GM18909 (cell line): ENCODE data around the gene LDLRAD1.
"Not testable (repeated sequence)": the region's sequence is repeated elsewhere in the genome, so short reads cannot be mapped to it uniquely, and the experiment has no call there.

ENCODE experiments used
- ATAC-seq: cut with Tn5 transposase; IDR thresholded peaks from one replicate; pipeline ENCODE4 v1.9.1; 2021; ENCODE audit warnings: mild to moderate bottlenecking; ENCODE audit not compliant: unreplicated experiment, poor library complexity

The LDLRAD1 gene

GRCh38 chr1:53995683-53996082 is 22.3 kb downstream of the LDLRAD1 start:
- ATAC-seq, result no peak

- ATAC-seq, result not testable (repeated sequence)
Observed at GRCh38 chr1:53994516-53994915, 23.5 kb downstream of the LDLRAD1 start.

DNA sequence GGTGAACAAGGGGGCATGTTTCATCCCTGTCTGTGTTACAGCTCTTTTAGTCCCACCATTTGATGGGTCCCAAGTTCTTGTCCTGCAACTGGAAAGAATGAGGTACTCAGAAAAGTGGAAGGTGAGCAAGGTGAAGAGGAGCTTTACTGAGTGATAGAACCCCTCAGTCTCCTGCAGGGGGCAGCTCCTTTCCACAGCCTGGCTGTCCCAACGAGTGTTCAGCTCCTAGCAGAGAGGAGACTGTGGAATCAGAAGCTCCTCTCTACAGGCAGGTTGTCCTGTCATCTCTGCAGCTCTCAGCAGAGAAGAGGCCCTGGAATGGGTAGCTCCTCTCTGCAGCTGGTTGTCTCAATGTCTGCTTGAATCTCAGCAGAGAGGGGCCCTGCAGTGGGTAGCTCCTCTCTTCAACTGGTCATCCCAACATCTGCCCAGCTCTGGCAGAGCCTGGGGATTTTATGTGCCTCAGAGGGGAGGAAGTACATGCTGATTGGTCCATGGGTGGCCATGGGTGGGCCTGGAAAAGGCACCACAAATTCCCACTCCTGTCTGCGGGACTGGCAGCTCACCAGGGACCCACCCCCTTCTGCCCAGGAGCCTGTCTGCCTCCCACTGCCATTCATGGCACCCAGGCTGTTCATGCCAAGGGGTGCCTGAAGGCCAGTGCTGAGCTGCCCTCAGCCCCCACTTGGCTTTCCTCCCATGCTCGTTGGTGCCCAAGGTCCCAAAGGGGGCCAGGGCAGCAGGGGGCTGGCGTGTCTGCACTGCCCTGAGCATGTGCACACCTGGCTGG is 25.7 kb downstream of the LDLRAD1 start:
- ATAC-seq, result no peak

DNA sequence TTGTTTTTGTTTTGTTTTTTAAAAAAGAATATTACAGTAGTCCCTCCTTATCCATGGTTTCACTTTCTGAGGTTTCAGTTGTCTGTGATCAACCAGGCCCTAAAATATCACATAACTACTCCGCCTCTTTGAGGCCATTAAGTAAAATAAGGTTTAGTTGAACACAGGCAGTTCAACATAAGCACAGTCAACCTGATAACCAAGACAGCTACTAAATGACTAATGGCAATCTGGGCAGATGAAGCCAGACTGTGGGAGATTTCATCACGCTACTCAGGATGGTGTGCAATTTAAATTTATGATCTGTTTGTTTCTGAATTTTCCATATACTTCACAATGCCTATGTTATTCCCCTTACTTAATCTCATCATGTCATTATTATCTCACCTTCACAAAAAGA is 30.1 kb downstream of the LDLRAD1 start:
- no peak for ATAC-seq

GRCh38 chr1:53986458-53986857 is 31.5 kb downstream of the LDLRAD1 start:
- ATAC-seq, result no peak

GRCh38 chr1:53984726-53985125 is 33.3 kb downstream of the LDLRAD1 start:
- ATAC-seq, result no peak

GRCh38 chr1:53982763-53983104 is 35.3 kb downstream of the LDLRAD1 start:
- no peak for ATAC-seq

DNA sequence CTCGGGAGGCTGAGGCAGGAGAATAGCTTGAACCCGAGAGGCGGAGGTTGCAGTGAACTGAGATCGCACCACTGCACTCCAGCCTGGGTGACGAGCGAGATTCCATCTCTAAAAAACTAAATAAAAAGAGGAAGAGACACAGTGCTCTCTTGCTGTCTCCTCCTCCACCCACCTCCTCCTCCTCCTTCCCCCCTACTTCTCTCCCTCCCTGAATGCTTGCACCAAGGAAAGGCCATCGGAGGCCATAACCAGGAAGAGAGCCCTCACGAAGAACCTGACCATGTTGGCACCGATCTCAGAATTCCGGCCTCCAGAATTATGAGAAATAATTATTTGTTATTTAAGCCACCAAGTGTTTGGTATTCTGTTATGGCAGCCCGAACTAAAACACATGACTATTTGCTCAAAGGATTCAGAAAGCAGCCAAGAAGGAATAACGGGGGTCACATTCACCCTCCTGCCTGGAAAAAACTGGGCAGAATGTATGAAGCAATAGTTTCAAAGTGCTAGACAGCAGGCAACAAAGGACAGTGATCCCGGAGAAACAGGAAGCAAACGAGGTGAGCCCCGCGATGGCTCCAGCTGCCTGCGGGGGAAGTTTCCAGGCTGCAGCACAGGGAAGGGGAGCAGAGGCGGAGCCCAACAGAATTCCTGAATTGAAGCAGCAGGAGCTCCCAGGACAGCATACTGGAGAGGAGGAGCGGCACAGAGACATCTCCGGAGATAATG is 35.8 kb downstream of the LDLRAD1 start:
- ATAC-seq, result no peak

DNA sequence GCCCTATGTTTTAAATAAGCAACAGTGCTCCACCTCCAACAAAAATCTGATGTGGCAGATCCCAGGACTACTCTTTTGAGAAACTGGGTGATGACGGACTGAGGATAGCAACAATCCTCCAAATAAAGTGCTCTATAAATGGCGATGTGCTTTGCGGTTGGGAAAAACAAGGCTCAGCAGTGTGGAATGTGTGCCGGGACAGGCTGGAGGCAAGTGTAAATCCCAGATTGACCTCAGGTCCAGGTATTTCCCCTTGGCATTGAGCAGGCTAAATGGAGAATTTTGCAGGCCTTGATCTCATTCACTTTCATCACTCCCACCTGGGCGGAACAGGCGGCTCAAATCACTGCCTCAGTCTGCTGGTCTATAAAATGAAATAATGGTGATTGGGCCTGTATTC is 36.8 kb downstream of the LDLRAD1 start:
- no peak for ATAC-seq

DNA sequence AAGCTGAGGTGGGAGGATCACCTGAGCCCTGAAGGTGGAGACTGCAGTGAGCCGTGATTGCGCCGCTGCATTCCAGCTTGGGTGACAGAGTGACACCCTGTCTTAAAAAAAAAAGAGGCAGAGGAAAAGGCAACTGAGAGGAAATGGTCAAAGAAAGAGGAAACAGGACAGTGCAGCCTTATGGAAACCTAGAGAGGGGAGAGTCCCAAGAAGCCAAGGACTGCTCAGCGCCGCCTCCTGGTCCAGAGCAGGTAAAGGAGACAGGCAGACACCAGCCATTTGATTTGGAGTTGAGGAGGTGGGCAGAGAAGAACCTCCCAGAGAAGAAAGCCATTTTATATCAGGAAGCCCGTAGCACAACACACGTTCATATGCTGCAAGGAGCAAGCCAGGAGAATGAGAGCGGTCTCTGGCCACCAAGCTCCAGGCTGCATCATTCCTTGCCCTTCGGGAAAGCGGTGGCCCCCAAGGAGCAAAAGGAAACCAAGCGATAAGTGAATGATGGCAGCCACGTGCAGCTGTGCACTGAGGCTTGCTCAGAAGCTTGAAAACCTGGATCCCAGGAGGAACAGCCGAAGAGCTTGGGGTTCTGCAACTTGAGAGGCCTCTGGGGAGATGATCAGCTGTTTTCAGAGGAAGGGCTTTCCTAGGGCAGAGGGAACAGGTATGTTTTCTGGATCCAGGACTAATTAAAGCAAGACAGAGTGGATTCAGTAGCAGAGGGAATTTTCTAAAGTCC is 38.1 kb downstream of the LDLRAD1 start:
- no peak for ATAC-seq

GRCh38 chr1:53975861-53976260 is 42.1 kb downstream of the LDLRAD1 start:
- ATAC-seq, result no peak

DNA sequence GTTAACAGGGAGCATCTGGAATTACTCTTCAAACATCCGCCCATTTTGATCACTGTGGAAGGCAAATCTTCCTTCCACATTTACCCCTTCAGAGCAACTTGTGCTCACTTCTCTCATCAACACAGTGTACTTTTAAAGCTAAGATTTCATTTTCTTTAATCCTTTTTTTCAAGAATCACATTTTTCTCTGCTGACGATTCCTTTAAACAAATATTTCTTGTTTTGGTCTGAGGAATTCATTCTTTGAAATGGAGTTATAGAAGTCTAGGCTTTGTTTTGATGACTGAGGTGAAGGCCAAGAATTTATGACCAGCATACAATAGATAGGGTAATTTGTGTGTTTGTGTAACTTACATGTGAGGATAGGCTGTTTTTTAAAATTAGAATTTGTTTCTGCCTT is 46.3 kb downstream of the LDLRAD1 start:
- ATAC-seq, result no peak

- ATAC-seq, result not testable (repeated sequence)
Observed at GRCh38 chr1:53969323-53969722, 48.7 kb downstream of the LDLRAD1 start.

DNA sequence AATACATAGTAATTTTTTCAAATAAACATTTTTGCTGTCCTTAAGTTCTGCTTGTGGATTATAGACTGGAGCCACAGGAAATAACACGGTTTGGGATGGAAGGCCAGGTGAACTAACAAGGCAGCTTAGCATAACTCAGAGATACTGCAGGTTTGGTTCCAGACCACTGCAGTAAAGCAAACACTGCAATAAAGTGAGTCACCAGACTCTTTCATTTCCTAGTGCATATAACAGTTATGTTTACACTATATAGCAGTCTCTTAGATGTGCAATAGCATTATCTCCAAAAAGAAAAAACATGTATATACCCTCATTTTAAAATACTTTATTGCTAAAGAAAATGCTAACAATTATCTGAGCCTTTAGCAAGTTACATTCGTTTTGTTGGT is 49.9 kb downstream of the LDLRAD1 start:
- ATAC-seq, result no peak

DNA sequence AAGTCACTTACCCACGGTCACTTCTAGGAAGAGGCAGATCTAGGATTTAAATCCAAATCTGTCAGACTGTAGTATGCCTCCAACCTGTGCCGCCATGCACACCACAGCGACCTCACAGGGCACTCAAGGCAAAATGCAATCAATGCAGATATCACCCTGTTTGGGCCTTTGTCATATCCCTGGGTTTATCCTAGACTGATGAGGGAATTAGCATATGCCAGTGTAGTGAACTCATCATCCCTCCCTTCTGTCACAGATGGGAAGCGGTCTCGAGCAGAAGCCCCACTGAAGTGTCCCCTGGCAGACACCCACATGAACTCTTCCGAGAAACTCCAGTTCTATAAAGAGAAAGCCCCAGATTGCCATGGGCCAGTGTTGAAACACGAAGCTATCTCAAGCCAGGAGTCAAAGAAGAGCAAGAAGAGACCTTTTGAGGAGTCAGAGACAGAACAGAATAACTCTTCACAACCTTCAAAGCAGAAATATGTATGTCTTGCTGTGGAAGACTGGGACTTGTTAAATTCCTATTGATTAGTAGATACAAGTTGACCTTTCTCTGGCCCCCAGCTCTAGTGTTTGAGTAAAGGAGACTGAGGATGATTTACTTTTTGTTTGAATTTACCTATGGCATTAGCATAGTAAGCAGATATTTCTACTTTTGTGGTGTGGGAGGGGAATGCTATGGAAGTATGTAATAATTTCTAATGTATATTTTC is 50.4 kb downstream of the LDLRAD1 start:
- ATAC-seq, result no peak

DNA sequence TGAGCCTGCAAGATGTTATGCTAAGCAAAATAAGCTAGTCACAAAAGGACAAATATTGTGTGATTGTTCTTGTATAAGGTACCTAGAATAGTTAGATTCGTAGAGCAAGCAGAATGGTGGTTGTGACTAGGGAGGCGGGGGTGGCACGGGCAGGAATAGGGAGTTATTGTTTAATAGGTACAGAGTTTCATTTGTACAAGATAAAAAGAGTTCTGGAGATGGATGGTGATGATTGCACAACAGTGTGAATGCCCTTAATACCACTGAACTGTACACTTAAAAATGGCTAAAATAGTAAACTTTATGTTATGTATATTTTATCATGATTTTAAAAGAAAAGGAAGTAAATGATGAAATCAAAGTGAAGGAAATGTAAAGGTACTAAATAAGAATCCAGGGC is 51.2 kb downstream of the LDLRAD1 start:
- ATAC-seq, result no peak

GRCh38 chr1:53964109-53964508 is 53.9 kb downstream of the LDLRAD1 start:
- no peak for ATAC-seq

- no peak for ATAC-seq
Observed at GRCh38 chr1:53963460-53963859, 54.5 kb downstream of the LDLRAD1 start.

GRCh38 chr1:53962395-53962794 is 55.6 kb downstream of the LDLRAD1 start:
- ATAC-seq, result no peak

DNA sequence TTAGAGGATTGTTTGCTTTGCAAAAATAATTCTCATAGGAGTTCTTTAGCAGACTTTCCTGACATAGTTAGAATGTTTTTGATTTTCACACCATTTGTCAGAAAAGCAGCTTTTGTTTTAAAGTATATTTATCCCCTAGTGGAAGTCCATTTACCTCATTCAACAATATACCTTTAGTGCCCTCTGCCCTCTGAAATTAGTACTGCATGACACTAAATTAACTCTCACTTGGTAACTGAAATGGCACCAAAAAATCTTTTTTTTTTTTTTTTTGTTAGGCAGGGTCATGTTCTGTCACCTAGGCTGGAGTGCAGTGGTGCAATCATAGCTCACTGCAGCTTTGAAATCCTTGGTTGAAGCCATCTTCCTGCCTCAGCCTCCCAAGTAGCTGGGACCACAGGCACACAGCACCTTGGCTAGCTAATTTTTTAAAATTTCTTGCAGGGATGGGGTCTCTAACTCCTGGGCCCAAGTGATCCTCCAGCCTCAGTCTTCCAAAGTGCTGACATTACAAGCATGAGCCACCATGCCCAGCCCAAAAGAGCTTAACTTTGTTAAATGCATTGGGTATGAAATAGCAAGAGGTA is 58.2 kb downstream of the LDLRAD1 start:
- ATAC-seq, result no peak
